GM19328 (cell line): ENCODE data around the gene GRIN2A.

Experiments
- ATAC-seq: cut with Tn5 transposase; IDR thresholded peaks from one replicate; pipeline ENCODE4 v1.9.1; 2021; ENCODE audit warnings: mild to moderate bottlenecking, moderate library complexity; ENCODE audit not compliant: unreplicated experiment

GRIN2A gene

GRCh38 chr16:9977333-9977897 lies 204.8 kb downstream of the GRIN2A start:
- ATAC-seq = no peak

- ATAC-seq = no peak
Measured at GRCh38 chr16:9976601-9977000, 205.6 kb downstream of the GRIN2A start.

- ATAC-seq = no peak
Measured at GRCh38 chr16:9971907-9972306, 210.3 kb downstream of the GRIN2A start.

- no peak for ATAC-seq
Measured at GRCh38 chr16:9970796-9971195, 211.4 kb downstream of the GRIN2A start.

DNA sequence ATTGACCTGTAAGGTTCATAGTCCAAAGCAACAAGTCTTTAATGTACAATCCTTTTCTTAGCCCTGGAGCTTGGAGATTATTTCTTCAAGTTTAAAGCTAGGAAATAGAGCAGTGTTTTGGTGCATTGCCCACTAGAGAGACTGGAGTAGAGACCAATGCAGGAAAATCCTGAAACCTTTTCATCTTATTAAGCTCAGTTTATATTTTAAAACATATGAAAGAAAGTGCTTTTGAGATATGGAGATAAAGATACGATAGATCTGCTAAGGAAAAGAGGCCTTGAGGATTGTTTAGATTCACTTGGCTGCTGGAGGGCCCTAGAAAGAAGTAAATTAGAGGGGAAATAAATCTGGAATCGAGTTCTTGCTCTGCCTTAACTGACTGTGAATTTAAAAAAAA lies 212.0 kb downstream of the GRIN2A start:
- no peak for ATAC-seq

GRCh38 chr16:9969580-9969979 lies 212.6 kb downstream of the GRIN2A start:
- ATAC-seq = no peak

DNA sequence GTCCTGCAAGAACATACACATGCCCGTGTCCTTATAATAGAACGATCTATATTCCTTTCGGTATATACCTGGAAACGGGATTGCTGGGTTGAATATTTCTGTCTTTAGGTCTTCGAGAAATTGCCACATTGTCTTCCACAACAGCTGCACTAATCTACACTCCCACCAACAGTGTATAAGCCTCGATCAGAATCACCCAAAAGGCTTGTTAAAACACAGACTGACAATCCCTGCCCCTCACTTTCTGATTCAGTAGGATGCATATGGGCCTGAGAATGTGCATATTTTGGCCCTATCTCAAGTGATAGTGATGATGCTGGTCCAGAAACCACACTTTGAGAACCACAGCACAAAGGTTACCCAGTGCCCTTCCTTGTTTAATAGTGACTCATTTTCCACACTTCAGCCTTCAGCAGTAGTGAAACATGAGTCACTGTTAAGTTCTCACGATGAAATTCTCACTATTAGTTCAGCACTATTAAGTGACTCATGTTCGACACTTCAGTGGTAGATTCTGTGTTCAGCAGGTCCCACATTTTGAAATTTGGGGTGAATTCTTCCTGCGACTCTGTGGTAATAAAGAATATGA lies 215.6 kb downstream of the GRIN2A start:
- no peak for ATAC-seq

- no peak for ATAC-seq
Measured at GRCh38 chr16:9965079-9965478, 217.1 kb downstream of the GRIN2A start.

DNA sequence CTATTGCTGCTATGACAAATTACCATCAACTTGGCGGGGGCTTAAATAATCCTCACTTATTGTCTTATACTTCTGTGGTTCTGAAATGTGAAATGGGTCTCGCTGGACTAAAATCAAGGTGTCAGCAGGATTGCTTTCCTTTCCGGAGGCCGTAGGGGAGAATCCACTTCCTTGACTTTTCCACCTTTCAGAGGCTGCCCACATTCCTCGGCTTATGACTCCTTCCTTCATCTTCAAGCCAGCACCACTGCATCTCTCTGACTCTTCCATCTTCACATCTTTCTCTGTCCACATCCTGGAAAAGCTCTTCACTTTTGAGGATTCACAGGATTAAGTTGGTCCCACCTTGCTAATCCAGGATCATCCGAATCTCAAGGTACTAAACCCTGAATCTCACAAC lies 217.8 kb downstream of the GRIN2A start:
- no peak for ATAC-seq

DNA sequence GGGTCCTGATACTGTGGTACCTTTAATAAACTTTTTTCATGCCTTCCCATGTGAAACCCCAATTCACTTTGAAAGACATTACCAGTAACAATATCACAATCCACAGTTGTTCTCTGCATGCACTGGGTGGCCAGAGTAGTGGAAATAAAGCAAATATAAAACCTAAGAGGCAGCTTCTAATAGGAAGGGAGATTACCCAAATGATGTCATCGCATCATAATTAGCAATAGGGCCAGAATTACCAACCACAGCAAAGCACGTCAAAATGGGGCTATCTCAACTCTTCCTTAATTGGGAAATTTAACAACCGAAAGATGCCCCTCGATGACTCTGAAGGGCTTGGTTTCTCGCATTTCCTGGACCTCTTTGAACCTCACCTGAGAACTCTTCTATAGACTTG lies 224.8 kb downstream of the GRIN2A start:
- ATAC-seq = no peak

- no peak for ATAC-seq
Measured at GRCh38 chr16:9957002-9957401, 225.2 kb downstream of the GRIN2A start.

- ATAC-seq = no peak
Measured at GRCh38 chr16:9955677-9956076, 226.6 kb downstream of the GRIN2A start.

- no peak for ATAC-seq
Measured at GRCh38 chr16:9953908-9954570, 228.2 kb downstream of the GRIN2A start.

DNA sequence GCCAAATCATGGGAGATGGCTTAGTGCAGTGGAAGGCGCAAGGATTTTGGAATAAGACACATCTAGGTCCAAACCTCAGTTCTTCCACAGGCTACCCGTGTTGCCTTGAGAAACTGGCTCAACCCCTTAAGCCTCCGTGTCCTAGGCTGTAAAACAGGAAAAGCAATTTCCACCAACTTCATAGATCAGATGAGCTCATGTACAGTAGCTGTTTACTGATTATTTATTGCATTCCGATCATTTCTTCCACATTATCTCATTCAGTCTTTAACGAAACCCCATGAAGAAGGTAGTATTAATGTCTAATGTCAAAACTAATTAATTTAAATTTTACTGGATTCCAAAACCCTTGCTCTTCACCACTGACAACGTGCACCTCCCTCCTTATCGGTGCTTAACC lies 231.6 kb downstream of the GRIN2A start:
- ATAC-seq = no peak

- ATAC-seq = no peak
Measured at GRCh38 chr16:9949396-9949795, 232.8 kb downstream of the GRIN2A start.

DNA sequence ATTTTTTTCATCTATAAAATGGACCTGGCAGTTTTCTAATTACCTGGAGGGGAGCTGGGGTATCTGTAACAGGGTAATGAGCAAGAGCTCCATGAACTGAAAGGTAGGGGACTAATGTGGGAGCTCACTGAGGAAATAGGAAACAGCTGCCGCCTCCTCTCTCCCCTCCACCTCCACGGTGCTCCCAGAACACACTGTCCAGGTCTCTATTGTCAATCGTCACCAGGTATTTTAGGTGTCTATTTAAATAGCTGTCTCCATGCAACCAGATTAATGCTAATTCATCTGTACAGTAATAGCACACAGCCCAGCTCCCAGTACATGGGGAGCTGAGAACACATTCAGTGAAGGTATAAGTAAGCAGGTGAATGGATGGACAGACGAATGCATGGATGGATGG lies 233.3 kb downstream of the GRIN2A start:
- ATAC-seq = no peak

- ATAC-seq = no peak
Measured at GRCh38 chr16:9946022-9946720, 236.1 kb downstream of the GRIN2A start.

DNA sequence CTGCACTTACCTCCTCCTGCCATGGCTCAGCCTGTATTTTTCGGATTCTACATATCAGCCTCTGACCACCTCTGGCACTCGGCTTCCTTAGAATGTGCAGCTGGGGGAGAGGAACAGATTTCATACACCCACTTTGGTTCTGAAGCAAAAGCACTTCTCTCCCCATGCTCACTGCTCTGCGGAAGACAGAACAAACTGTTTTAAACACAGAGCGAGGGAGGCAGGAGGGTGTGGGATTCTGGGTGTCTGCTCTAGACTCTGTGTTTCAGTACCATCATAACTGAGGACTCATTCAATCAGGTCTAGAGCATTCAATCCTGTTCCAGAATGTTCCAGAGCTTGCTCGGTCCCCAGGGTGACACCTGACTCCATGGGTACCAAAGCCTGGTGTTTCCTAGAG lies 239.1 kb downstream of the GRIN2A start:
- no peak for ATAC-seq

DNA sequence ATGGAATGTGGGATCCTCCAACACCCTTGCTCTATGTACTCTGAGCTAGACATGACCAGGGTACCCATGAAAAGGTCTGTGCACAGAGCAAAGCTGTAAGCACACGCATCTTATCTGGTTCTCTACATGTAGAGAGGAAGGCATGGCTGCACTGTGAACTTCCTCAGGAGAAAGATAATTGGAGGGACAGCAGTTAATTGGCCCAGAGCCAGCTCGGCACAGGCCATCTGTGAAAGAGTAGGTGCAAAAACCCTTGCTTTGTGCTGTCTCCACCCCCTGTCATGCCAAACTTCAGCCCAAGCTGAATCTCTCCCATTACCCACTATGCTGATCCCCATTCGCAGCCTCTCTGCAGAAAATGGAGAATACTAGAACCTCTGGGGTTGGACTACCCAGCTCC lies 241.0 kb downstream of the GRIN2A start:
- no peak for ATAC-seq

GRCh38 chr16:9934723-9935508 lies 247.3 kb downstream of the GRIN2A start:
- no peak for ATAC-seq

DNA sequence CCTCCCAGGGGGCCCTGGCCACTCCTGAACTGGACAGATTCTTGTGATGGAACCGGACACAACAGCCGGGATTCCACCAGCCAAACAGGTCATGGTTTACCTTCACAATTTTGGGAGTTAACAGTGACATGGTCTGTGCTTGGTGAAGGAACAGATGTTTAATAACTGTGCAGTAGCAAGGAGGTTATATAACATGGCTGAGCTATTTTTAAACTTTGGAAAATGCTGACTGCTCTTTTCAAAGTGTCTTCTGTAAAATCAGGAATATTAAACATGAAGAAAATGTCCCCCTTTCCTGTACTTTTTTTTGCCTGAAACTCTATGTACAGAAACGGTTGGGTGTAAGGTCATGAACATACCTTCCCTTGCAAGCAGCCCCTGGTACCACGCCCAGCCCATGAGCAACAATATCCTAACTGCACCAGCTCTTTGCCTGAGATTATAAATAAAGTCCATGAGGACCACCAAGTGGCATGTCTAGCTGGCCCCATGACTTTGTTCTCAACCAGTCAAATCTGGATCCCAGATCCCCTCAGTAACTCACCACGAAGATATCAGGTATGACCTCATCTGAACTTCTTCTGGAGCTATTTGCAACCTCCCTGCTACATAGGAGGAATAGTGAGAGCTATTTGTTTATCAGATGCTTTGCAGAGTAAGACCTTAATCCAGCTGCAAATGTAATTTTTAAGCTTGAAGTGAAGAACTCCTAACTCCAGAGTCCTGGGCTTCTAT lies 249.1 kb downstream of the GRIN2A start:
- ATAC-seq = no peak
